ENCODE measurements around the gene TRPM1.
A peak's percentile ranks its signal among the peaks of the same experiment; 100 is the strongest.

TRPM1 gene

DNA sequence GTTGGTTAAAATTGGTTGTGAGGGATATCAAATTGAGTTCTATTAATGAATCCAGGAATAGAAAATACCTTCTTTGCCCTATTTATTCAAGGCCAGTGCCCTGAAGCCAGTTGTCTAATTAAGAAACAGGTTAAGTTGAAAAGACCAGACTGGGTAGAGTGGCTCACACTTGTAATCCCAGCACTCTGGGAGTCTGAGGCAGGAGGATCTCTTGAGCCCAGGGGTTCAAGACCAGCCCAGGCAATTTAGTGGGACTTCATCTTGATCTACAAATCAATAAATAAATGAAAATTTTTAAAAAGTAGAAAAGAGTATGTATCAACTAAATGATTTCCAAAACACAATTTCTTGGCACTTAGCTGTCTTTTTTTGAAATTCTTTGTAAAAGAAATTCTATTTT lies 40.3 kb upstream of the TRPM1 start:
- H3K14ac ChIP-seq (ENCODE audit: low read length), result no peak overlapping the region
- H4K12ac ChIP-seq (ENCODE audit: low read depth, low read length), result no peak overlapping the region
- no peak overlapping the region for H4K8ac ChIP-seq (ENCODE audit: low read depth, low read length)
- no peaks in the 10 kb centered on the region for H3K4me1 ChIP-seq (ENCODE audit: control insufficient read depth in 1 of 2, insufficient read depth in 2 of 2, low read length in 2 of 2)
- no peak overlapping the region for H3K4me3 ChIP-seq (ENCODE audit: low read depth, low read length)
- no peak overlapping the region for H3K27ac ChIP-seq (ENCODE audit: low read depth, low read length)
- H3K18ac ChIP-seq (ENCODE audit: low read length), result no peak overlapping the region
- no peaks in the 10 kb centered on the region for H3K79me2 ChIP-seq (ENCODE audit: control insufficient read depth, insufficient read depth, low read length, poor library complexity)
- no peak overlapping the region for H2BK5ac ChIP-seq (ENCODE audit: low read depth, low read length, poor library complexity)
- H3K27me3 ChIP-seq (ENCODE audit: insufficient read depth, low read length), result no peaks in the 10 kb centered on the region
- H2BK120ac ChIP-seq (ENCODE audit: insufficient read depth, low read length, poor library complexity), result no peak overlapping the region
- H3K23ac ChIP-seq (ENCODE audit: low read length), result no peak overlapping the region
- H3K4ac ChIP-seq (ENCODE audit: low read depth, low read length), result no peak overlapping the region
- H4K91ac ChIP-seq (ENCODE audit: low read depth, low read length), result no peak overlapping the region
- DNase-seq, result no peak
- no peak overlapping the region for H2AK5ac ChIP-seq (ENCODE audit: low read length)
- H2AFZ ChIP-seq (ENCODE audit: insufficient read depth, low read length, poor library complexity), result no peak overlapping the region
- H3K79me1 ChIP-seq (ENCODE audit: low read length), result no peaks in the 10 kb centered on the region
- no peak overlapping the region for H3K4me2 ChIP-seq (ENCODE audit: low read length)
- no peaks in the 10 kb centered on the region for H3K9me3 ChIP-seq (ENCODE audit: insufficient read depth, low read depth, low read length)
- no peak overlapping the region for H3K9ac ChIP-seq (ENCODE audit: low read length)
- H3K36me3 ChIP-seq (ENCODE audit: control insufficient read depth in 1 of 2, insufficient read depth in 2 of 2, low read length in 2 of 2), result no peaks in the 10 kb centered on the region
- H2BK12ac ChIP-seq (ENCODE audit: low read length), result no peak overlapping the region

DNA sequence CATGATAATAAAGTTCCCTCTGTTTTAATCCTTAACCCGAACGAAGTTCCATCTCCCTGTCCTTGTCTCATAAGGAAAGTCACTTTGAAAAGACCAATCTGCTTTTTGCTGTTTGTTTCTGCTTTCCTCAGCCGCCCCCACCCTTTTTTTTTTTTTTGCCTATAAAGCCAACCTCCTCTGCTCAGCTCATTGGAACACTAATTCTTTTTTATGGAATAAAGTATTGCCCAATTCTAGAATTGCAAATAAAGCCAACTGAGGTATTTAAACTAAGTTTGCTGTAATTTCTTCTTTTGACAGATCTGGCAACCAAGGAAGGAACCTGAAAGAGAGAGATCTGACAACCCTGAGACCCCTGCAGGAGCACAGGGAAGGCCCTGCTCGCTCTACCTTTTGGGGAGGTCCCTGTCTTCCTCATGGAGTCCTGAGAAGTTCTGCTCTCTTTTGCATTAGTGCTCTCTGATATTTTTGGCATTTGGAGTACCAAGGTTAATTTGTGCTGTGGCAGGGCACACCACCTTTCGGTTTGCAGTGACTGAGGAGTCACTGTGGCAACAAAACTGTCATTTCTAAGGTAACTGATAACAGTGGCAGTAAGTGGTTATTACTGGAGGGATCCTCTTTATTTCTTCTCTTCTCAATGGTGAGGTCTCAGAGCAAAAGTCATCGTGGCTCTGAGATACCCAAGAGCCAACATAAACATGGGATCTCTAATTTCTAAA lies 35.2 kb upstream of the TRPM1 start:
- H3K4me3 ChIP-seq (ENCODE audit: low read depth, low read length), result no peak overlapping the region
- no CpG with 5 or more reads among the region's 6 CpGs for WGBS (ENCODE audit: extremely low coverage, insufficient coverage, insufficient read length)
- H2BK5ac ChIP-seq (ENCODE audit: low read depth, low read length, poor library complexity), result no peak overlapping the region
- H3K9ac ChIP-seq (ENCODE audit: low read length), result no peak overlapping the region
- no peaks in the 10 kb centered on the region for H3K27me3 ChIP-seq (ENCODE audit: insufficient read depth, low read length)
- no peak overlapping the region for H4K12ac ChIP-seq (ENCODE audit: low read depth, low read length)
- H3K4me1 ChIP-seq (ENCODE audit: control insufficient read depth in 1 of 2, insufficient read depth in 2 of 2, low read length in 2 of 2), result no peaks in the 10 kb centered on the region
- H4K8ac ChIP-seq (ENCODE audit: low read depth, low read length), result no peak overlapping the region
- H2AFZ ChIP-seq (ENCODE audit: insufficient read depth, low read length, poor library complexity), result no peak overlapping the region
- H3K14ac ChIP-seq (ENCODE audit: low read length), result no peak overlapping the region
- no peak overlapping the region for H3K27ac ChIP-seq (ENCODE audit: low read depth, low read length)
- H3K18ac ChIP-seq (ENCODE audit: low read length), result no peak overlapping the region
- H4K91ac ChIP-seq (ENCODE audit: low read depth, low read length), result no peak overlapping the region
- H3K4me2 ChIP-seq (ENCODE audit: low read length), result no peak overlapping the region
- no peak overlapping the region for H2AK5ac ChIP-seq (ENCODE audit: low read length)
- no peak overlapping the region for H2BK12ac ChIP-seq (ENCODE audit: low read length)
- no peak overlapping the region for H2BK120ac ChIP-seq (ENCODE audit: insufficient read depth, low read length, poor library complexity)
- no peak overlapping the region for H3K23ac ChIP-seq (ENCODE audit: low read length)
- H3K9me3 ChIP-seq (ENCODE audit: insufficient read depth, low read depth, low read length), result no peaks in the 10 kb centered on the region
- no peaks in the 10 kb centered on the region for H3K79me2 ChIP-seq (ENCODE audit: control insufficient read depth, insufficient read depth, low read length, poor library complexity)
- no peak overlapping the region for H3K4ac ChIP-seq (ENCODE audit: low read depth, low read length)
- H3K36me3 ChIP-seq (ENCODE audit: control insufficient read depth in 1 of 2, insufficient read depth in 2 of 2, low read length in 2 of 2), result no peaks in the 10 kb centered on the region
- no peak for DNase-seq
- no peaks in the 10 kb centered on the region for H3K79me1 ChIP-seq (ENCODE audit: low read length)

DNA sequence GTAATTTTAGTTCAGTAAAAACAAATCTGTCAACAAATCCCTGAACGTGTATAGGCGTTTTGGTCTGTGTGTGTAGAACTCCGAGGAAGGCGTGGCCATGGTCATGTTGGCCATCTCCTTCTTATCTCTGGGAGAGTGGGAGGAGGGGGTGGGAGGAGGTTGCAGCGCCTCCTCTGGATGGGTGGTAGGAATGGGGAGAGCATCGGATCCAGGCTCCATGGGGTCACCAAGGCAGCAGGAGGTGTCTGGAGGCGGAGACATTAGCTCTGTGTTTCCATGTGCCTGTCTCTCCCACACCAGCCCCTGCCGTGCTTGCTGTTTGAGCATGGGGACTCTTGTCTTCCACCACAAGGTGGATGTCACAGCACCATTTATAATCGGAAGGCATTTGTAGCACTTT lies 34.5 kb upstream of the TRPM1 start:
- Histone ChIP-seq H3K4me2 (ENCODE audit: low read length) (no peak overlapping the region), H4K91ac (ENCODE audit: low read depth, low read length) (no peak overlapping the region), H3K14ac (ENCODE audit: low read length) (no peak overlapping the region), H3K23ac (ENCODE audit: low read length) (no peak overlapping the region), H3K9me3 (ENCODE audit: insufficient read depth, low read depth, low read length) (no peaks in the 10 kb centered on the region), H2AFZ (ENCODE audit: insufficient read depth, low read length, poor library complexity) (no peak overlapping the region), H3K4me1 (ENCODE audit: control insufficient read depth in 1 of 2, insufficient read depth in 2 of 2, low read length in 2 of 2) (no peaks in the 10 kb centered on the region), H3K18ac (ENCODE audit: low read length) (no peak overlapping the region), H2BK120ac (ENCODE audit: insufficient read depth, low read length, poor library complexity) (no peak overlapping the region), H2BK5ac (ENCODE audit: low read depth, low read length, poor library complexity) (no peak overlapping the region), H3K36me3 (ENCODE audit: control insufficient read depth in 1 of 2, insufficient read depth in 2 of 2, low read length in 2 of 2) (no peaks in the 10 kb centered on the region), H3K4me3 (ENCODE audit: low read depth, low read length) (no peak overlapping the region), H4K8ac (ENCODE audit: low read depth, low read length) (no peak overlapping the region), H3K4ac (ENCODE audit: low read depth, low read length) (no peak overlapping the region), H2AK5ac (ENCODE audit: low read length) (no peak overlapping the region), H2BK12ac (ENCODE audit: low read length) (no peak overlapping the region), H3K27ac (ENCODE audit: low read depth, low read length) (no peak overlapping the region), H3K79me2 (ENCODE audit: control insufficient read depth, insufficient read depth, low read length, poor library complexity) (no peaks in the 10 kb centered on the region), H3K27me3 (ENCODE audit: insufficient read depth, low read length) (no peaks in the 10 kb centered on the region), H3K9ac (ENCODE audit: low read length) (no peak overlapping the region), H3K79me1 (ENCODE audit: low read length) (no peaks in the 10 kb centered on the region), H4K12ac (ENCODE audit: low read depth, low read length) (no peak overlapping the region)
- WGBS (ENCODE audit: extremely low coverage, insufficient coverage, insufficient read length), result no CpG with 5 or more reads among the region's 9 CpGs
- DNase-seq, result peak; percentile 17 to 24

GRCh38 chr15:31135523-31135922 lies 34.0 kb upstream of the TRPM1 start:
- peak in 1 of 2 donors; percentile 27 for DNase-seq
- H4K91ac ChIP-seq (ENCODE audit: low read depth, low read length), result no peak overlapping the region
- H3K18ac ChIP-seq (ENCODE audit: low read length), result no peak overlapping the region
- H3K36me3 ChIP-seq (ENCODE audit: control insufficient read depth in 1 of 2, insufficient read depth in 2 of 2, low read length in 2 of 2), result no peaks in the 10 kb centered on the region
- no peak overlapping the region for H2AK5ac ChIP-seq (ENCODE audit: low read length)
- H3K79me1 ChIP-seq (ENCODE audit: low read length), result no peaks in the 10 kb centered on the region
- no peak overlapping the region for H3K23ac ChIP-seq (ENCODE audit: low read length)
- no peak overlapping the region for H4K8ac ChIP-seq (ENCODE audit: low read depth, low read length)
- no peak overlapping the region for H2AFZ ChIP-seq (ENCODE audit: insufficient read depth, low read length, poor library complexity)
- no peak overlapping the region for H3K4me2 ChIP-seq (ENCODE audit: low read length)
- no peaks in the 10 kb centered on the region for H3K4me1 ChIP-seq (ENCODE audit: control insufficient read depth in 1 of 2, insufficient read depth in 2 of 2, low read length in 2 of 2)
- no peak overlapping the region for H3K4ac ChIP-seq (ENCODE audit: low read depth, low read length)
- no peak overlapping the region for H2BK5ac ChIP-seq (ENCODE audit: low read depth, low read length, poor library complexity)
- H2BK120ac ChIP-seq (ENCODE audit: insufficient read depth, low read length, poor library complexity), result no peak overlapping the region
- H2BK12ac ChIP-seq (ENCODE audit: low read length), result no peak overlapping the region
- no peaks in the 10 kb centered on the region for H3K27me3 ChIP-seq (ENCODE audit: insufficient read depth, low read length)
- H3K27ac ChIP-seq (ENCODE audit: low read depth, low read length), result no peak overlapping the region
- H3K14ac ChIP-seq (ENCODE audit: low read length), result no peak overlapping the region
- no peak overlapping the region for H4K12ac ChIP-seq (ENCODE audit: low read depth, low read length)
- no peak overlapping the region for H3K4me3 ChIP-seq (ENCODE audit: low read depth, low read length)
- H3K9me3 ChIP-seq (ENCODE audit: insufficient read depth, low read depth, low read length), result no peaks in the 10 kb centered on the region
- no CpG with 5 or more reads among the region's 6 CpGs for WGBS (ENCODE audit: extremely low coverage, insufficient coverage, insufficient read length)
- no peaks in the 10 kb centered on the region for H3K79me2 ChIP-seq (ENCODE audit: control insufficient read depth, insufficient read depth, low read length, poor library complexity)
- no peak overlapping the region for H3K9ac ChIP-seq (ENCODE audit: low read length)
